CD14-positive monocyte (primary cell): Measurements from ENCODE around the gene HMMR. TPM values are rescaled to one million over a fixed set of nuclear protein-coding genes. Genes with fewer than 3 reads are reported as not detected.
"Not testable (repeated sequence)": the region's sequence is repeated elsewhere in the genome, so short reads cannot be mapped to it uniquely, and the experiment has no call there.

Experiments
- DNase-seq, 3 donors: peaks; one replicate each; pipeline ENCODE4 v3.0.0-alpha.2; 2011 to 2022
- H2AFZ ChIP-seq: 2 replicates; pipeline ENCODE4 v1.6.0; 2012; ENCODE audit warnings: mild to moderate bottlenecking, low read depth, low read length, inconsistent platforms; ENCODE audit not compliant: insufficient read depth, poor library complexity, severe bottlenecking
- H3K27ac ChIP-seq, 2 donors: 1 replicate in 1 of 2; 2 replicates in 1 of 2; pipeline ENCODE4 v1.5.1; 2012 to 2013; ENCODE audit warnings: low read length in 2 of 2, control low read depth in 1 of 2, inconsistent platforms in 1 of 2, low read depth in 1 of 2, mild to moderate bottlenecking in 1 of 2
- H3K27me3 ChIP-seq, 2 donors: one replicate each; pipeline versions ENCODE4 v1.6.0 to v1.6.1; 2011 to 2013; ENCODE audit warnings: low read length in 2 of 2; ENCODE audit not compliant: control insufficient read depth in 2 of 2, insufficient read depth in 2 of 2
- H3K36me3 ChIP-seq, 2 donors: replicated peaks in 1 of 2; 1 replicate in 1 of 2; 2 replicates in 1 of 2; pipeline versions ENCODE4 v1.5.1 to v1.6.1; 2012 to 2013; ENCODE audit warnings: low read length in 2 of 2, control low read depth in 1 of 2, inconsistent platforms in 1 of 2, mild to moderate bottlenecking in 1 of 2; ENCODE audit not compliant: insufficient read depth in 2 of 2, control insufficient read depth in 1 of 2
- H3K4me1 ChIP-seq, 2 donors: 1 replicate in 1 of 2; 2 replicates in 1 of 2; pipeline versions ENCODE4 v1.5.1 to v1.6.1; 2012 to 2013; ENCODE audit warnings: low read length in 2 of 2, control low read depth in 1 of 2, inconsistent platforms in 1 of 2, mild to moderate bottlenecking in 1 of 2, moderate library complexity in 1 of 2; ENCODE audit not compliant: insufficient read depth in 2 of 2, control insufficient read depth in 1 of 2
- H3K4me2 ChIP-seq: replicated peaks from 2 replicates; pipeline ENCODE3; 2012; ENCODE audit warnings: low read length, moderate library complexity, mild to moderate bottlenecking; ENCODE audit not compliant: poor library complexity, severe bottlenecking; ENCODE audit errors: extremely low read depth
- H3K4me3 ChIP-seq, 3 experiments: fragments of 200-600 bp in 1 of 3; sonication (generic) in 1 of 3; replicated peaks in 1 of 3; 1 replicate in 2 of 3; 2 replicates in 1 of 3; pipeline ENCODE4 v1.5.1; 2011 to 2013; ENCODE audit warnings: low read length in 3 of 3, mild to moderate bottlenecking in 3 of 3, control low read depth in 2 of 3, low read depth in 2 of 3, inconsistent platforms in 1 of 3, moderate library complexity in 1 of 3
- H3K79me2 ChIP-seq: 2 replicates; pipeline ENCODE4 v1.6.0; 2012; ENCODE audit warnings: mild to moderate bottlenecking, control low read depth, inconsistent platforms, low read length, moderate library complexity; ENCODE audit not compliant: insufficient read depth
- H3K9ac ChIP-seq: 2 replicates; pipeline ENCODE4 v1.6.0; 2017; ENCODE audit warnings: low read length, mild to moderate bottlenecking; ENCODE audit not compliant: insufficient read depth, poor library complexity, severe bottlenecking
- H3K9me3 ChIP-seq, 2 donors: replicated peaks in 1 of 2; 1 replicate in 1 of 2; 2 replicates in 1 of 2; pipeline versions ENCODE4 v1.5.1 to v1.6.1; 2012 to 2013; ENCODE audit warnings: low read length in 2 of 2, control low read depth in 1 of 2; ENCODE audit not compliant: control insufficient read depth in 1 of 2, insufficient read depth in 1 of 2
- H4K20me1 ChIP-seq: 2 replicates; pipeline ENCODE4 v1.6.0; 2012; ENCODE audit warnings: mild to moderate bottlenecking, low read length, control low read depth, moderate library complexity; ENCODE audit not compliant: insufficient read depth
- H3K27ac Mint-ChIP-seq, 7 donors: one replicate each; pipeline ENCODE4 v1.8.0; 2020; ENCODE audit warnings: mild to moderate bottlenecking in 7 of 7, mixed read lengths in 7 of 7, moderate library complexity in 6 of 7, inconsistent platforms in 2 of 7
- H3K27me3 Mint-ChIP-seq, 3 donors: one replicate each; pipeline ENCODE4 v1.8.0; 2021 to 2022; ENCODE audit warnings: low read depth in 3 of 3, mild to moderate bottlenecking in 3 of 3, mixed read lengths in 3 of 3, moderate library complexity in 3 of 3, inconsistent platforms in 1 of 3
- H3K36me3 Mint-ChIP-seq, 2 donors: one replicate each; pipeline ENCODE4 v1.8.0; 2020; ENCODE audit warnings: mixed read lengths in 2 of 2, inconsistent platforms in 1 of 2, mild to moderate bottlenecking in 1 of 2
- H3K4me1 Mint-ChIP-seq: one replicate; pipeline ENCODE4 v1.8.0; 2020; ENCODE audit warnings: mild to moderate bottlenecking, mixed read lengths
- H3K4me3 Mint-ChIP-seq, 2 donors: one replicate each; pipeline ENCODE4 v1.8.0; 2020; ENCODE audit warnings: mild to moderate bottlenecking in 2 of 2, mixed read lengths in 2 of 2, moderate library complexity in 1 of 2
- H3K9me3 Mint-ChIP-seq, 7 donors: one replicate each; pipeline ENCODE4 v1.8.0; 2020 to 2022; ENCODE audit warnings: mixed read lengths in 7 of 7, mild to moderate bottlenecking in 6 of 7, moderate library complexity in 6 of 7, inconsistent platforms in 2 of 7
- CTCF ChIP-seq: fragments of 200-600 bp; IDR thresholded peaks from one replicate; pipeline ENCODE4 v1.8.0; 2022; ENCODE audit warnings: antibody characterized with exemption, mild to moderate bottlenecking
- WGBS: methylation state at CpG from one replicate; pipeline ENCODE4 v1.1.5; 2013; ENCODE audit warnings: missing lambda C conversion rate; ENCODE audit not compliant: insufficient coverage; 5-methylcytosine and 5-hydroxymethylcytosine counted together
- intact Hi-C, 2 donors: fragments of 100-400 bp; cut with micrococcal nuclease; formaldehyde crosslinking; loops; one replicate each; pipeline versions ENCODE4 v1.15.0 to v1.15.1; 2023
- polyA minus RNA-seq: library from RNA; depleted of rRNA, polyadenylated mRNA; stranded (reverse); fragments of >200 nt; gene quantifications from 2 replicates; pipeline ENCODE4 v1.2.3, GENCODE V29; 2012
- polyA plus RNA-seq, 3 donors: library from polyadenylated mRNA; depleted of rRNA in 1 of 3; unstranded in 2 of 3; stranded (reverse) in 1 of 3; fragments of 300-500 nt in 2 of 3; fragments of >200 nt in 1 of 3; fragmentation: Illumina TruSeq in 2 of 3; gene quantifications; 1 replicate in 2 of 3; 2 replicates in 1 of 3; pipeline ENCODE4 v1.2.3, GENCODE V29; 2012 to 2021
- total RNA-seq, 12 experiments: library from RNA in 1 of 12; stranded (reverse) in 1 of 12; fragments of 120-200 nt in 1 of 12; gene quantifications; one replicate each; pipeline ENCODE4 v1.2.4 and lab custom pipeline; 2013 to 2026; ENCODE audit warnings: mixed read lengths in 6 of 12, inconsistent platforms in 1 of 12

Gene HMMR
- 0.64 TPM for total RNA-seq (2013)
- polyA plus RNA-seq (under 1 TPM in 1 of 3 donors, not detected in 2; 0.29 TPM), polyA minus RNA-seq (not detected in 2 replicates), total RNA-seq (lab: John Stamatoyannopoulos, UW) (0.50 to 4.3 (median 0.96) reads per million in 11 experiments)

- H3K4me1 Mint-ChIP-seq, result peaks cover 30% of the 10 kb centered on the region
- H2AFZ ChIP-seq, result peak within 1 kb of the TSS; percentile 97
- intact Hi-C loops, result loop anchor here (2.0 kb wide), 2 partner anchors 24 to 44 kb away; partner anchors contain the start of genes MAT2B (in 2 of the 2) and CCNG1 (in 1 of the 2)
- WGBS, result 0% methylated on average over 20 of the region's 23 CpGs
- H3K27ac ChIP-seq, result peak within 1 kb of the TSS; percentile 94 to 99
- H3K36me3 ChIP-seq, result peaks cover 0 to 8% of the 10 kb centered on the region in 2 donors
- H3K27ac Mint-ChIP-seq, result peak within 1 kb of the TSS; percentile 97 to 100 (median 99)
- DNase-seq, result peak in 1 of 3 donors; percentile 7
- H3K4me3 ChIP-seq, result peak within 1 kb of the TSS; percentile 76 to 98 (median 92)
- no peak for TF ChIP-seq CTCF
- no peaks in the 10 kb centered on the region for H3K27me3 ChIP-seq
- peaks cover 24 to 33% of the 10 kb centered on the region in 2 donors for H3K4me1 ChIP-seq
- H3K36me3 Mint-ChIP-seq, result peaks cover 15 to 16% of the 10 kb centered on the region in 2 donors
- no peaks in the 10 kb centered on the region for H3K9me3 ChIP-seq
- H3K79me2 ChIP-seq, result peaks cover 80% of the 10 kb centered on the region
- H3K4me3 Mint-ChIP-seq, result peak within 1 kb of the TSS; percentile 92 to 96
- H3K9ac ChIP-seq, result peak within 1 kb of the TSS; percentile 93
- H3K4me2 ChIP-seq, result peak within 1 kb of the TSS; percentile 98
- H4K20me1 ChIP-seq, result no peaks in the 10 kb centered on the region
- peaks cover 0 to 4% (median 0%) of the 10 kb centered on the region in 3 donors for H3K27me3 Mint-ChIP-seq
- no peaks in the 10 kb centered on the region for H3K9me3 Mint-ChIP-seq
These were observed at the start of gene HMMR for GRCh38 chr5:163460562-163461171. HMMR (plus strand) TSS chr5:163460632; CDS start chr5:163460693, 61 bp downstream.

GRCh38 chr5:163415673-163416072, 44.8 kb upstream of the HMMR start:
- H3K9me3 Mint-ChIP-seq, H3K9me3 ChIP-seq, H3K4me1 ChIP-seq, H3K36me3 Mint-ChIP-seq, H3K27ac ChIP-seq, H3K27ac Mint-ChIP-seq, H3K4me3 Mint-ChIP-seq, H3K4me3 ChIP-seq, H3K4me2 ChIP-seq, H3K79me2 ChIP-seq, H3K36me3 ChIP-seq, H3K27me3 ChIP-seq, DNase-seq, H4K20me1 ChIP-seq, H2AFZ ChIP-seq, H3K9ac ChIP-seq, intact Hi-C loops, H3K4me1 Mint-ChIP-seq: not testable (repeated sequence)
- peaks cover 12 to 18% (median 14%) of the 10 kb centered on the region in 3 donors for H3K27me3 Mint-ChIP-seq
- 48% methylated on average over 6 of the region's 15 CpGs for WGBS
